H9 (cell line): ENCODE measurements around the gene AKT3. TPM values are rescaled to one million over a fixed set of nuclear protein-coding genes. Genes with fewer than 3 reads are reported as not detected.

Experiments
- DNase-seq: peaks from one replicate; pipeline ENCODE4 v3.0.0-alpha.2; 2017
- H2AFZ ChIP-seq: one replicate; pipeline ENCODE4 v1.6.1; 2013; ENCODE audit warnings: mild to moderate bottlenecking, low read length, control low read depth, moderate library complexity
- H2AK5ac ChIP-seq: 2 replicates; pipeline ENCODE4 v1.6.1; 2013; ENCODE audit warnings: low read length, control low read depth, mixed read lengths; ENCODE audit not compliant: insufficient read length
- H2BK120ac ChIP-seq: one replicate; pipeline ENCODE4 v1.6.1; 2013; ENCODE audit warnings: low read depth, mild to moderate bottlenecking, low read length, control low read depth, inconsistent platforms; ENCODE audit not compliant: poor library complexity, severe bottlenecking
- H2BK12ac ChIP-seq: 2 replicates; pipeline ENCODE4 v1.6.1; 2013; ENCODE audit warnings: low read length, control low read depth, mixed read lengths, low read depth; ENCODE audit not compliant: insufficient read length
- H2BK15ac ChIP-seq: 2 replicates; pipeline ENCODE4 v1.6.1; 2013; ENCODE audit warnings: low read depth, low read length, control low read depth
- H2BK20ac ChIP-seq: one replicate; pipeline ENCODE4 v1.6.1; 2013; ENCODE audit warnings: low read depth, mild to moderate bottlenecking, low read length, control low read depth, inconsistent platforms; ENCODE audit not compliant: poor library complexity, severe bottlenecking
- H2BK5ac ChIP-seq: 2 replicates; pipeline ENCODE4 v1.6.1; 2013; ENCODE audit warnings: low read length, control low read depth, mixed read lengths; ENCODE audit not compliant: insufficient read length
- H3K14ac ChIP-seq: 2 replicates; pipeline ENCODE4 v1.6.1; 2013; ENCODE audit warnings: low read length, control low read depth; ENCODE audit not compliant: insufficient read depth
- H3K18ac ChIP-seq: 2 replicates; pipeline ENCODE4 v1.6.1; 2013; ENCODE audit warnings: low read depth, mild to moderate bottlenecking, mixed read lengths, low read length, control low read depth; ENCODE audit not compliant: insufficient read length
- H3K23ac ChIP-seq: 2 replicates; pipeline ENCODE4 v1.6.1; 2013; ENCODE audit warnings: low read length, control low read depth, mixed read lengths, low read depth; ENCODE audit not compliant: insufficient read length
- H3K23me2 ChIP-seq: 2 replicates; pipeline ENCODE4 v1.6.1; 2013; ENCODE audit warnings: low read depth, mild to moderate bottlenecking, mixed read lengths, low read length, control low read depth; ENCODE audit not compliant: insufficient read length, poor library complexity, severe bottlenecking
- H3K27ac ChIP-seq: 2 replicates; pipeline ENCODE4 v1.5.1; 2013; ENCODE audit warnings: low read length, control low read depth, mixed read lengths, low read depth; ENCODE audit not compliant: insufficient read length
- H3K27me3 ChIP-seq: 2 replicates; pipeline ENCODE4 v1.6.1; 2013; ENCODE audit warnings: low read length, control low read depth, inconsistent platforms; ENCODE audit not compliant: insufficient read depth
- H3K4ac ChIP-seq: 2 replicates; pipeline ENCODE4 v1.6.1; 2013; ENCODE audit warnings: low read depth, mild to moderate bottlenecking, control low read depth, inconsistent platforms, low read length, moderate library complexity
- H3K4me1 ChIP-seq: 2 replicates; pipeline ENCODE4 v1.6.1; 2013; ENCODE audit warnings: low read length, control low read depth, inconsistent platforms; ENCODE audit not compliant: insufficient read depth
- H3K4me2 ChIP-seq: 2 replicates; pipeline ENCODE4 v1.6.1; 2013; ENCODE audit warnings: low read length, control low read depth, mixed read lengths; ENCODE audit not compliant: insufficient read length, insufficient read depth
- H3K56ac ChIP-seq: 2 replicates; pipeline ENCODE4 v1.6.1; 2013; ENCODE audit warnings: low read depth, mild to moderate bottlenecking, mixed read lengths, low read length, control low read depth; ENCODE audit not compliant: insufficient read length
- H3K79me1 ChIP-seq: 2 replicates; pipeline ENCODE4 v1.6.1; 2013; ENCODE audit warnings: low read depth, mild to moderate bottlenecking, moderate library complexity, low read length, control low read depth, inconsistent platforms; ENCODE audit not compliant: insufficient read depth, poor library complexity, severe bottlenecking
- H3K79me2 ChIP-seq: 2 replicates; pipeline ENCODE4 v1.6.1; 2013; ENCODE audit warnings: low read length, control low read depth, inconsistent platforms; ENCODE audit not compliant: insufficient read depth
- H3K9ac ChIP-seq: 2 replicates; pipeline ENCODE4 v1.6.1; 2013; ENCODE audit warnings: low read length, control low read depth, mixed read lengths; ENCODE audit not compliant: insufficient read length; ENCODE audit errors: extremely low read depth
- H3K9me3 ChIP-seq: one replicate; pipeline ENCODE4 v1.6.1; 2013; ENCODE audit warnings: low read depth, low read length, inconsistent platforms; ENCODE audit not compliant: control insufficient read depth
- H3T11ph ChIP-seq: one replicate; pipeline ENCODE4 v1.6.1; 2013; ENCODE audit warnings: mild to moderate bottlenecking, low read length, control low read depth, inconsistent platforms
- H4K20me1 ChIP-seq: one replicate; pipeline ENCODE4 v1.6.1; 2013; ENCODE audit not compliant: control insufficient read depth, insufficient read length, insufficient read depth
- H4K5ac ChIP-seq: 2 replicates; pipeline ENCODE4 v1.6.1; 2013; ENCODE audit warnings: low read depth, mild to moderate bottlenecking, mixed read lengths, low read length, control low read depth; ENCODE audit not compliant: insufficient read length
- H4K8ac ChIP-seq: replicated peaks from 2 replicates; pipeline ENCODE4 v1.6.1; 2013; ENCODE audit warnings: low read length, control low read depth, mixed read lengths, low read depth; ENCODE audit not compliant: insufficient read length
- H4K91ac ChIP-seq: 2 replicates; pipeline ENCODE4 v1.6.1; 2013; ENCODE audit warnings: low read depth, mild to moderate bottlenecking, moderate library complexity, mixed read lengths, low read length, control low read depth; ENCODE audit not compliant: insufficient read length
- H3K27ac Mint-ChIP-seq, 3 experiments: 2 replicates in 2 of 3; 3 replicates in 1 of 3; pipeline ENCODE4 v1.8.0; 2020 to 2021; ENCODE audit warnings: mixed read lengths in 3 of 3, mild to moderate bottlenecking in 1 of 3, moderate library complexity in 1 of 3
- H3K27me3 Mint-ChIP-seq: 2 replicates; pipeline ENCODE4 v1.8.0; 2021; ENCODE audit warnings: low read depth, mild to moderate bottlenecking, moderate library complexity, mixed read lengths
- H3K36me3 Mint-ChIP-seq, 3 experiments: 2 replicates in 2 of 3; 3 replicates in 1 of 3; pipeline ENCODE4 v1.8.0; 2020 to 2021; ENCODE audit warnings: low read depth in 3 of 3, mixed read lengths in 3 of 3; ENCODE audit not compliant: insufficient read depth in 1 of 3
- H3K4me1 Mint-ChIP-seq, 2 experiments: 2 replicates each; pipeline ENCODE4 v1.8.0; 2020; ENCODE audit warnings: mixed read lengths in 2 of 2
- H3K4me3 Mint-ChIP-seq, 2 experiments: 2 replicates in 1 of 2; 3 replicates in 1 of 2; pipeline ENCODE4 v1.8.0; 2020 to 2021; ENCODE audit warnings: mild to moderate bottlenecking in 2 of 2, mixed read lengths in 2 of 2, moderate library complexity in 1 of 2
- H3K9me3 Mint-ChIP-seq, 2 experiments: 2 replicates in 1 of 2; 3 replicates in 1 of 2; pipeline ENCODE4 v1.8.0; 2020; ENCODE audit warnings: mild to moderate bottlenecking in 2 of 2, mixed read lengths in 2 of 2, moderate library complexity in 1 of 2
- WGBS: extraction: QIAGEN DNeasy Blood & Tissue Kit; methylation state at CpG from one replicate; pipeline ENCODE4 v1.1.7; 2013; ENCODE audit warnings: missing lambda C conversion rate, low lambda C conversion rate, mixed read lengths; ENCODE audit not compliant: insufficient read length; ENCODE audit errors: extremely low coverage; 5-methylcytosine and 5-hydroxymethylcytosine counted together
- total RNA-seq: library from RNA; stranded (reverse); gene quantifications from 2 replicates; pipeline ENCODE4 v1.2.1, GENCODE V29; 2021
- TF ChIP-seq, protein P1 (sequence below): fragments of 200-600 bp; sonication (generic); conservative IDR thresholded peaks from 3 replicates; pipeline ENCODE4 v1.8.0; 2021; ENCODE audit warnings: antibody characterized with exemption, mild to moderate bottlenecking

The AKT3 gene
- total RNA-seq, 1 experiment from 2014 or later = 27.8 TPM

DNA sequence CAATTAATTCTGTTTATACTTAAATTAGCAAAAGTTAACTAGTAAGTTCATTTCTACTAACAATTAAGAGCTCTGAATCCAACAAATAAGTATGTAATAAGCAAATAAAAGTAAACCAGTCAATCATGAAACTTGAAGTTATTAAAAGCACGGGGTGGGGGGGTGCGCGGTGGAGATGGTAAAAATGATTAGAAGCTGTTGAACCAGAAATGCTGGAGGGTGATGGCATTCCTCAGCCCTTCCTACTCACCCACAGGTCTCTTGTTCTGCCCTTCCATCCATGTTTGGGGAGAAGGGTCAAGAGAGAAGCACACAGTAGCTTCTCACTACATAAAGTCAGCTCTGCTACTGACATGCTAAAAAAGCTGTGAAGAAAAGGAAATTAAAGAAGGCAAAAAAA, 63.5 kb downstream of the AKT3 start:
- H4K8ac ChIP-seq = no peak overlapping the region
- Mint-ChIP-seq H3K27ac (peak overlapping the region in 1 of 3 experiments; percentile 60; a peak in 1 of 7 replicates), H3K9me3 (no peaks in the 10 kb centered on the region), H3K27me3 (no peaks in the 10 kb centered on the region), H3K4me3 (no peak overlapping the region), H3K4me1 (no peaks in the 10 kb centered on the region; a peak in 1 of 4 replicates), H3K36me3 (no peaks in the 10 kb centered on the region)
- H3K79me1 ChIP-seq = no peaks in the 10 kb centered on the region
- no CpG with 5 or more reads among the region's 3 CpGs for WGBS
- H3K18ac ChIP-seq = no peak overlapping the region
- no peak overlapping the region for H4K5ac ChIP-seq
- TF ChIP-seq, protein P1, sequence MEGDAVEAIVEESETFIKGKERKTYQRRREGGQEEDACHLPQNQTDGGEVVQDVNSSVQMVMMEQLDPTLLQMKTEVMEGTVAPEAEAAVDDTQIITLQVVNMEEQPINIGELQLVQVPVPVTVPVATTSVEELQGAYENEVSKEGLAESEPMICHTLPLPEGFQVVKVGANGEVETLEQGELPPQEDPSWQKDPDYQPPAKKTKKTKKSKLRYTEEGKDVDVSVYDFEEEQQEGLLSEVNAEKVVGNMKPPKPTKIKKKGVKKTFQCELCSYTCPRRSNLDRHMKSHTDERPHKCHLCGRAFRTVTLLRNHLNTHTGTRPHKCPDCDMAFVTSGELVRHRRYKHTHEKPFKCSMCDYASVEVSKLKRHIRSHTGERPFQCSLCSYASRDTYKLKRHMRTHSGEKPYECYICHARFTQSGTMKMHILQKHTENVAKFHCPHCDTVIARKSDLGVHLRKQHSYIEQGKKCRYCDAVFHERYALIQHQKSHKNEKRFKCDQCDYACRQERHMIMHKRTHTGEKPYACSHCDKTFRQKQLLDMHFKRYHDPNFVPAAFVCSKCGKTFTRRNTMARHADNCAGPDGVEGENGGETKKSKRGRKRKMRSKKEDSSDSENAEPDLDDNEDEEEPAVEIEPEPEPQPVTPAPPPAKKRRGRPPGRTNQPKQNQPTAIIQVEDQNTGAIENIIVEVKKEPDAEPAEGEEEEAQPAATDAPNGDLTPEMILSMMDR = no peak
- H3K23ac ChIP-seq = no peak overlapping the region
- no peak overlapping the region for H3K14ac ChIP-seq
- no peaks in the 10 kb centered on the region for H3K27me3 ChIP-seq
- H2BK12ac ChIP-seq = no peak overlapping the region
- no peak overlapping the region for H2BK5ac ChIP-seq
- no peak overlapping the region for H3T11ph ChIP-seq
- H3K23me2 ChIP-seq = no peaks in the 10 kb centered on the region
- H3K27ac ChIP-seq = no peak overlapping the region
- no peak for DNase-seq
- no peak overlapping the region for H3K9ac ChIP-seq
- H3K4ac ChIP-seq = no peak overlapping the region
- no peak overlapping the region for H2BK20ac ChIP-seq
- no peak overlapping the region for H3K56ac ChIP-seq
- H4K20me1 ChIP-seq = no peaks in the 10 kb centered on the region
- no peaks in the 10 kb centered on the region for H3K79me2 ChIP-seq
- H2BK120ac ChIP-seq = no peak overlapping the region
- no peak overlapping the region for H2BK15ac ChIP-seq
- H2AFZ ChIP-seq = no peak overlapping the region
- no peaks in the 10 kb centered on the region for H3K4me1 ChIP-seq
- no peak overlapping the region for H3K4me2 ChIP-seq
- no peak overlapping the region for H2AK5ac ChIP-seq
- no peaks in the 10 kb centered on the region for H3K9me3 ChIP-seq
- no peak overlapping the region for H4K91ac ChIP-seq
